IPS-18a (cell line): ENCODE data around the gene SMARCB1.

Experiments
- H3K27ac ChIP-seq: one replicate; pipeline ENCODE4 v1.5.1; 2013; ENCODE audit warnings: low read length
- H3K27me3 ChIP-seq: one replicate; pipeline ENCODE4 v1.6.1; 2013; ENCODE audit warnings: mild to moderate bottlenecking, low read length; ENCODE audit not compliant: control insufficient read depth, insufficient read depth
- H3K36me3 ChIP-seq: one replicate; pipeline ENCODE4 v1.6.1; 2013; ENCODE audit warnings: low read depth, low read length; ENCODE audit not compliant: control insufficient read depth
- H3K4me1 ChIP-seq: one replicate; pipeline ENCODE4 v1.6.1; 2013; ENCODE audit warnings: low read depth, low read length; ENCODE audit not compliant: control insufficient read depth
- H3K4me3 ChIP-seq: one replicate; pipeline ENCODE4 v1.5.1; 2013; ENCODE audit warnings: low read length
- H3K9ac ChIP-seq: one replicate; pipeline ENCODE4 v1.6.1; 2013; ENCODE audit warnings: mild to moderate bottlenecking, low read length, moderate library complexity
- H3K9me3 ChIP-seq: one replicate; pipeline ENCODE4 v1.6.1; 2013; ENCODE audit warnings: low read depth, low read length; ENCODE audit not compliant: control insufficient read depth

Gene SMARCB1

GRCh38 chr22:23786752-23787599 lies at the start of gene SMARCB1:
TSS of gene SMARCB1 (plus strand) at chr22:23786966. CDS start at chr22:23787170, 204 bp downstream.
- H3K36me3 ChIP-seq = peaks cover 17% of the 10 kb centered on the region
- H3K27me3 ChIP-seq = no peaks in the 10 kb centered on the region
- H3K9me3 ChIP-seq = no peaks in the 10 kb centered on the region
- peaks cover 11% of the 10 kb centered on the region for H3K4me1 ChIP-seq
- peak within 1 kb of the TSS; percentile 96 for H3K9ac ChIP-seq
- H3K4me3 ChIP-seq = peak within 1 kb of the TSS; percentile 97
- peak within 1 kb of the TSS; percentile 89 for H3K27ac ChIP-seq

GRCh38 chr22:23737696-23738095 lies 49.1 kb upstream of the SMARCB1 start:
- Histone ChIP-seq H3K4me1 (no peaks in the 10 kb centered on the region), H3K4me3 (no peak overlapping the region), H3K9me3 (no peaks in the 10 kb centered on the region), H3K27me3 (no peaks in the 10 kb centered on the region), H3K9ac (no peak overlapping the region), H3K27ac (no peak overlapping the region), H3K36me3 (no peaks in the 10 kb centered on the region)

GRCh38 chr22:23742505-23743264 lies 44.1 kb upstream of the SMARCB1 start:
- Histone ChIP-seq H3K9me3 (no peaks in the 10 kb centered on the region), H3K4me3 (no peak overlapping the region), H3K27ac (no peak overlapping the region), H3K9ac (no peak overlapping the region), H3K36me3 (peaks cover 16% of the 10 kb centered on the region), H3K27me3 (no peaks in the 10 kb centered on the region), H3K4me1 (no peaks in the 10 kb centered on the region)

- H3K9ac ChIP-seq = no peak overlapping the region
Measured at GRCh38 chr22:23743303-23743705, 43.5 kb upstream of the SMARCB1 start.

GRCh38 chr22:23744001-23744400 lies 42.8 kb upstream of the SMARCB1 start:
- Histone ChIP-seq H3K4me1 (no peaks in the 10 kb centered on the region), H3K9ac (no peak overlapping the region), H3K36me3 (peaks cover 16% of the 10 kb centered on the region), H3K27me3 (no peaks in the 10 kb centered on the region), H3K9me3 (no peaks in the 10 kb centered on the region), H3K27ac (no peak overlapping the region), H3K4me3 (no peak overlapping the region)

More at GRCh38 chr22:23743303-23743705, 43.5 kb upstream of the SMARCB1 start:
- no peak overlapping the region for H3K4me3 ChIP-seq
- no peaks in the 10 kb centered on the region for H3K4me1 ChIP-seq
- H3K9me3 ChIP-seq = no peaks in the 10 kb centered on the region
- H3K36me3 ChIP-seq = peaks cover 16% of the 10 kb centered on the region
- H3K27me3 ChIP-seq = no peaks in the 10 kb centered on the region
- H3K27ac ChIP-seq = no peak overlapping the region

GRCh38 chr22:23744485-23744884 lies 42.3 kb upstream of the SMARCB1 start:
- Histone ChIP-seq H3K36me3 (peaks cover 16% of the 10 kb centered on the region), H3K9me3 (no peaks in the 10 kb centered on the region), H3K4me3 (no peak overlapping the region), H3K4me1 (no peaks in the 10 kb centered on the region), H3K27ac (no peak overlapping the region), H3K9ac (no peak overlapping the region), H3K27me3 (no peaks in the 10 kb centered on the region)

GRCh38 chr22:23745791-23746190 lies 41.0 kb upstream of the SMARCB1 start:
- no peaks in the 10 kb centered on the region for H3K4me1 ChIP-seq
- no peak overlapping the region for H3K4me3 ChIP-seq
- H3K27ac ChIP-seq = no peak overlapping the region
- H3K36me3 ChIP-seq = peaks cover 16% of the 10 kb centered on the region
- H3K27me3 ChIP-seq = no peaks in the 10 kb centered on the region
- no peak overlapping the region for H3K9ac ChIP-seq
- no peaks in the 10 kb centered on the region for H3K9me3 ChIP-seq

- Histone ChIP-seq H3K9me3 (no peaks in the 10 kb centered on the region), H3K4me1 (no peaks in the 10 kb centered on the region), H3K27me3 (no peaks in the 10 kb centered on the region), H3K9ac (no peak overlapping the region), H3K4me3 (peak overlapping the region; percentile 82), H3K36me3 (peaks cover under 1% of the 10 kb centered on the region), H3K27ac (no peak overlapping the region)
Measured at GRCh38 chr22:23749841-23750301, 36.9 kb upstream of the SMARCB1 start.

GRCh38 chr22:23750367-23750713 lies 36.4 kb upstream of the SMARCB1 start:
- Histone ChIP-seq H3K36me3 (no peaks in the 10 kb centered on the region), H3K4me1 (no peaks in the 10 kb centered on the region), H3K9ac (peak overlapping the region; percentile 54), H3K4me3 (peak overlapping the region; percentile 82), H3K9me3 (no peaks in the 10 kb centered on the region), H3K27ac (no peak overlapping the region), H3K27me3 (no peaks in the 10 kb centered on the region)

GRCh38 chr22:23750714-23751440 lies 35.9 kb upstream of the SMARCB1 start, which contains the start of gene ZNF70:
TSS of gene ZNF70 (minus strand) at chr22:23751112. CDS start at chr22:23745140, 5,972 bp downstream.
- Histone ChIP-seq H3K27ac (peak within 1 kb of the TSS; percentile 82), H3K4me1 (no peaks in the 10 kb centered on the region), H3K9ac (peak within 1 kb of the TSS; percentile 86), H3K4me3 (peak within 1 kb of the TSS; percentile 90), H3K9me3 (no peaks in the 10 kb centered on the region), H3K36me3 (no peaks in the 10 kb centered on the region), H3K27me3 (no peaks in the 10 kb centered on the region)

GRCh38 chr22:23751441-23751996 lies 35.2 kb upstream of the SMARCB1 start:
- H3K36me3 ChIP-seq = no peaks in the 10 kb centered on the region
- no peaks in the 10 kb centered on the region for H3K4me1 ChIP-seq
- peak overlapping the region; percentile 86 for H3K9ac ChIP-seq
- peak overlapping the region; percentile 90 for H3K4me3 ChIP-seq
- no peaks in the 10 kb centered on the region for H3K27me3 ChIP-seq
- H3K9me3 ChIP-seq = no peaks in the 10 kb centered on the region
- H3K27ac ChIP-seq = peak overlapping the region; percentile 82
